T-helper 2 cell (primary cell): ENCODE data around the gene AADACL4.
"Not testable (repeated sequence)": the region's sequence is repeated elsewhere in the genome, so short reads cannot be mapped to it uniquely, and the experiment has no call there.

Experiments
- DNase-seq, 5 experiments: peaks; one replicate each; pipeline versions ENCODE4 v3.0.0 to v3.0.0-alpha.2; 2012 to 2022

Gene AADACL4

DNA sequence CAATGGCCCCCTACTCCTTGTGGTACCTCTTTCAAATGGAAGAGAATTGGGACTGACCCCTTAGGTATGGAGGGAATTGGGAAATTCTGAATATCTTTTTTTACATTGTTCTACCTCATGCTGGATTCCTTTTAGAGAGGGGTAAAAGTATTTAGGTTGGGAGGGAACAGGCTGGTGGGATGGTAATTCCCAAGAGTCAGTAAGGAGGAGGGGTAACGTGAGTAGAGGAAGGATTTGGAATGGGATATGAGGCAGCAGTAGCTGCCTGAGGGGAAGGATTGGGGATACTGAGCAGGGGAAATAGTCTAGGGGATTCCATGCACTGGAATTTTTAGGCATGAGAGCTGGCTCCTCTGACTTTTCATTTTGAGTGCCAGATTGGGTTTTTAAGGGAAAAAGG, 68.2 kb downstream of the AADACL4 start:
- no peak for DNase-seq

DNA sequence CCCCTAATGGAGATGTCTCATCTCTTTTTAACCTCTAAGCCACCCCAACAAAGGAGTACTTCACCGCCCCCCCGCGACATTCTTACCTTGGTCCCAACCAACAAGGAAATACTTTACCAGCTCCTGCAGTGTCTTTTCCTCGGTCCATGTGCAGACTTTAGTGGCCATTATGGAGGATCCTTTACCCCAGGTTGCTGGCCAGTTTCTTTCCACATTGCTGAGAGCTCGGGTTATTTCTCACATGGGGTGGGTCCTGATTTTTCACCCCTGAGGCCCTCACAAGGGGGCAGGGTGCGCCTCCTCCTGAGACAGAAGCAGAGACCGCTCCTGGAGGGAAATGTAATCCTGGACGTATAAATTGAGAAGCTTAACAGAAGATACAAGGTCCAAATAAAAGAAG, 69.0 kb downstream of the AADACL4 start:
- DNase-seq, result no peak

DNA sequence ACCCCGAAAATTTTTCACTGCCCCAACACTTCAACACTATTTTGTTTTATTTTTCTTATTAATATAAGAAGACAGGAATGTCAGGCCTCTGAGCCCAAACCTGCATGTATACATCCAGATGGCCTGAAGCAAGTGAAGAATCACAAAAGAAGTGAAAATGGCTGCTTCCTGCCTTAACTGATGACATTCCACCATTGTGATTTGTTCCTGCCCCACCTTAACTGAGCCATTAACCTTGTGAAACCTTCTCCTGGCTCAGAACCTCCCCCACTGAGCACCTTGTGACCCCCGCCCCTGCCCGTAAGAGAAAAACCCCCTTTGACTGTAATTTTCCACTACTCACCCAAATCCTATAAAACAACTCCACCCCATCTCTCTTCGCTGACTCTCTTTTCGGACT, 69.8 kb downstream of the AADACL4 start:
- DNase-seq, result not testable (repeated sequence)

DNA sequence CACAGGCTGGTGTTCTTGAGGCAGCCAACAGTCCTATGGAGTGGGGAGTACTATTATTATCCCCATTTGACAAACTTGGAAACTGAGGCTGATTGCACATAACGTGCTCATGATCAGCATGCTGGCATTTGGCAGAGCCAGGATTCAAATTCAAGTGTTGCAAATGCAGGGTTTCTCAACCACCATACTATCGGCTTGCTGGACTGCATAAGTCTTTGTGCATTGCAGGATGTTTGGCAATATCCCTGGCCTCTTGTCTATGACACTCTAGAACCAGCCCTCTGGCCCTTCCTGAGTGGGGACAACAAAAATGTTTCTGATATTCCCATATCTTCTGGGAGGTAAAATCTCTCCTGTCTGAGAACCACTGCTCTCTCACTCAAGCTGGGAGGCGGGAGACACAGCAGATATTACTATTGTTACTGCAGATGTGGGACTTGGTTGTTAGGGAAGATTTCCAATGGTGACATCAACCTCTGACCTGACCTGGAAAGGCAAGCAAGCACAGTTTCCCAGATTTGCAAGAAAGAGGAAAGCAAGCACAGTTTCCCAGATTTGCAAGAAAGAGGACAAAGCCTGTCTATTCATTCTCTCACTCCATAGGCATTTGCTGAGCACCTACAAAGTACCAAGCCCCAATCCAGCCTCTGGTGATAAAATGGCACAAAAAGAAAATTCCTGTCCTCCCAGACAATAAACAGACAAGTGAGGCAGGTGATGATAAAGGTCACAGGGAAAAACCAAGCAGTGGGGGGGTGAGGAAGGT, 71.0 kb downstream of the AADACL4 start:
- DNase-seq, result no peak

DNA sequence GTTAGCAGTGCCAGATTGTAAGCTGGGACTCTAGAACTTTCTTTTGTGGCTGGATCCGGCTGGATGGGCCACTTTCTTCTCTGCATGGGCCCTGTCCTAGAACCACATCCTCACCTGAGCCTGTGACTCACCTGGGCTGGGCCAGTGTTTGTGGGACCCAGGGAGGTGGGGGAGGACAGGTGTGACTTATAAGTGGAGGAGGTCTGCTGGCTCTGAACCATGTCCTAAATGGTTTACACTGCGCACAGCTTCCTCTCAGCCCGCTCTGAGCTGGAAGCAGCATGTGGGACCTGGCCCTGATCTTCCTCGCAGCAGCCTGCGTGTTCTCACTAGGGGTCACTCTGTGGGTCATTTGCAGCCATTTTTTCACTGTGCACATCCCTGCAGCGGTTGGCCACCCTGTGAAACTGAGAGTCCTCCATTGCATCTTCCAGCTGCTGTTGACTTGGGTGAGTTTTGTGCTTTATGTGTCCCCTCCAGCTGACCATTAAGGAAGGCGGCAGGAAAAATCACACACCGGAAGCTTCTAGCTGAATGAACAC, 72.1 kb downstream of the AADACL4 start, which contains the start of gene AADACL3:
TSS of gene AADACL3 (plus strand) at position 215 of the 542 bp plus-strand sequence. CDS start at position 282, 67 bp downstream.
- no peak for DNase-seq
